Measurements from ENCODE around the gene SPAG6.
"Not testable (repeated sequence)": the region's sequence is repeated elsewhere in the genome, so short reads cannot be mapped to it uniquely, and the experiment has no call there.

SPAG6 gene

GRCh38 chr10:22344781-22345300, 455 bp upstream of the SPAG6 start:
- H3K27ac ChIP-seq (ENCODE audit: low read length): no peak overlapping the region
- peak overlapping the region in 1 of 2 donors; percentile 59 for H3K4me3 ChIP-seq (ENCODE audit: low read depth in 1 of 2, low read length in 2 of 2)
- H3K9me3 ChIP-seq (ENCODE audit: control insufficient read depth in 1 of 2, low read length in 2 of 2): peaks cover 0 to 14% of the 10 kb centered on the region in 2 donors
- peaks cover 58% of the 10 kb centered on the region for H3K27me3 ChIP-seq (ENCODE audit: low read depth, low read length)
- H3K4me1 ChIP-seq (ENCODE audit: control insufficient read depth in 1 of 2, insufficient read depth in 2 of 2, low read length in 2 of 2): peaks cover 3 to 15% of the 10 kb centered on the region in 2 donors
- H3K36me3 ChIP-seq (ENCODE audit: control insufficient read depth in 1 of 2, insufficient read depth in 2 of 2, low read length in 2 of 2): no peaks in the 10 kb centered on the region

DNA sequence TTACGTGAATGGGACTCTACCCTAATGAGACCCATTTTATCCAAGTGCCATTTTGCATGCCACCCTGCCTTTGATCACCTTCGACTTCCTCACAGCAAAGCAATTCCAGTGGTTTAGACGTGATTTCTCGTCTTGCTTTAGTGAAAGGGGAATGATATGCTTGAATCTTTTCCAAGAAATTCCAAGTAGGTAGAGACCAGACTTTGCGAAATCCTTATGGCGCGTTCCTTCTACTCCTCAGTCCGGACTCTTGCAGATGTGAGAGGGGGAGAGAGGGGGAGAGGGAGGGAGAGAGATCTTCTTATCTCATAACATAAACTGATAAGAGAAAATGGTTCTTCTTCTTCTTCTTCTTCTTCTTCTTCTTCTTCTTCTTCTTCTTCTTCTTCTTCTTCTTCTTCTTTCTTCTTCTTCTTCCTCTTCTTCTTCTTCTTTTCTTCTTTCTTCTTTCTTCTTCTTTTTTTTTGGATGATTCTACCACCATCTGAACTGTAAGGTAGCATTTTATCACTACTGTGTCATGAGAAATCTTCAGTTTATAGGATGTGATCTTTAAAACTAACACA, 883 bp downstream of the SPAG6 start:
- Histone ChIP-seq H3K4me3 (ENCODE audit: low read depth in 1 of 2, low read length in 2 of 2) (no peak overlapping the region), H3K9me3 (ENCODE audit: control insufficient read depth in 1 of 2, low read length in 2 of 2) (peaks cover 0 to 14% of the 10 kb centered on the region in 2 donors), H3K27me3 (ENCODE audit: low read depth, low read length) (peaks cover 58% of the 10 kb centered on the region)

GRCh38 chr10:22349755-22350154, 4.5 kb downstream of the SPAG6 start:
- Histone ChIP-seq H3K36me3 (ENCODE audit: control insufficient read depth in 1 of 2, insufficient read depth in 2 of 2, low read length in 2 of 2) (no peaks in the 10 kb centered on the region), H3K9me3 (ENCODE audit: control insufficient read depth in 1 of 2, low read length in 2 of 2) (no peaks in the 10 kb centered on the region), H3K27ac (ENCODE audit: low read length) (no peak overlapping the region), H3K4me1 (ENCODE audit: control insufficient read depth in 1 of 2, insufficient read depth in 2 of 2, low read length in 2 of 2) (peaks cover 0 to 6% of the 10 kb centered on the region in 2 donors), H3K4me3 (ENCODE audit: low read depth in 1 of 2, low read length in 2 of 2) (no peak overlapping the region), H3K27me3 (ENCODE audit: low read depth, low read length) (peaks cover 25% of the 10 kb centered on the region)

More for the DNA sequence above, 883 bp downstream of the SPAG6 start:
- H3K36me3 ChIP-seq (ENCODE audit: control insufficient read depth in 1 of 2, insufficient read depth in 2 of 2, low read length in 2 of 2): no peaks in the 10 kb centered on the region
- H3K27ac ChIP-seq (ENCODE audit: low read length): no peak overlapping the region
- peaks cover 0 to 12% of the 10 kb centered on the region in 2 donors for H3K4me1 ChIP-seq (ENCODE audit: control insufficient read depth in 1 of 2, insufficient read depth in 2 of 2, low read length in 2 of 2)

GRCh38 chr10:22351131-22351703, 5.9 kb downstream of the SPAG6 start:
- no peaks in the 10 kb centered on the region for H3K9me3 ChIP-seq (ENCODE audit: control insufficient read depth in 1 of 2, low read length in 2 of 2)
- H3K4me1 ChIP-seq (ENCODE audit: control insufficient read depth in 1 of 2, insufficient read depth in 2 of 2, low read length in 2 of 2): no peaks in the 10 kb centered on the region
- H3K36me3 ChIP-seq (ENCODE audit: control insufficient read depth in 1 of 2, insufficient read depth in 2 of 2, low read length in 2 of 2): no peaks in the 10 kb centered on the region
- H3K27me3 ChIP-seq (ENCODE audit: low read depth, low read length): peaks cover 10% of the 10 kb centered on the region
- H3K4me3 ChIP-seq (ENCODE audit: low read depth in 1 of 2, low read length in 2 of 2): no peak overlapping the region
- no peak overlapping the region for H3K27ac ChIP-seq (ENCODE audit: low read length)

GRCh38 chr10:22356324-22356873, 11.1 kb downstream of the SPAG6 start:
- Histone ChIP-seq H3K36me3 (ENCODE audit: control insufficient read depth in 1 of 2, insufficient read depth in 2 of 2, low read length in 2 of 2) (no peaks in the 10 kb centered on the region), H3K9me3 (ENCODE audit: control insufficient read depth in 1 of 2, low read length in 2 of 2) (no peaks in the 10 kb centered on the region), H3K4me1 (ENCODE audit: control insufficient read depth in 1 of 2, insufficient read depth in 2 of 2, low read length in 2 of 2) (no peaks in the 10 kb centered on the region), H3K4me3 (ENCODE audit: low read depth in 1 of 2, low read length in 2 of 2) (no peak overlapping the region), H3K27ac (ENCODE audit: low read length) (no peak overlapping the region), H3K27me3 (ENCODE audit: low read depth, low read length) (no peaks in the 10 kb centered on the region)

DNA sequence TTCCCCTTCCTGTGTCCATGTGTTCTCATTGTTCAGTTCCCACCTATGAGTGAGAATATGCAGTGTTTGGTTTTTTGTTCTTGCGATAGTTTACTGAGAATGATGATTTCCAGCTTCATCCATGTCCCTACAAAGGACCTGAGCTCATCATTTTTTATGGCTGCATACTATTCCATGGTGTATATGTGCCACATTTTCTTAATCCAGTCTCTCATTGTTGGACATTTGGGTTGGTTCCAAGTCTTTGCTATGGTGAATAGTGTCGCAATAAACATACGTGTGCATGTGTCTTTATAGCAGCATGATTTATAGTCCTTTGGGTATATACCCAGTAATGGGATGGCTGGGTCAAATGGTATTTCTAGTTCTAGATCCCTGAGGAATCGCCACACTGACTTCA, 12.5 kb downstream of the SPAG6 start:
- H3K9me3 ChIP-seq (ENCODE audit: control insufficient read depth in 1 of 2, low read length in 2 of 2); H3K4me1 ChIP-seq (ENCODE audit: control insufficient read depth in 1 of 2, insufficient read depth in 2 of 2, low read length in 2 of 2); H3K36me3 ChIP-seq (ENCODE audit: control insufficient read depth in 1 of 2, insufficient read depth in 2 of 2, low read length in 2 of 2); H3K27ac ChIP-seq (ENCODE audit: low read length); H3K27me3 ChIP-seq (ENCODE audit: low read depth, low read length); H3K4me3 ChIP-seq (ENCODE audit: low read depth in 1 of 2, low read length in 2 of 2): not testable (repeated sequence)

GRCh38 chr10:22363305-22363704, 18.0 kb downstream of the SPAG6 start:
- Histone ChIP-seq H3K27me3 (ENCODE audit: low read depth, low read length) (no peaks in the 10 kb centered on the region), H3K4me1 (ENCODE audit: control insufficient read depth in 1 of 2, insufficient read depth in 2 of 2, low read length in 2 of 2) (no peaks in the 10 kb centered on the region), H3K36me3 (ENCODE audit: control insufficient read depth in 1 of 2, insufficient read depth in 2 of 2, low read length in 2 of 2) (no peaks in the 10 kb centered on the region), H3K9me3 (ENCODE audit: control insufficient read depth in 1 of 2, low read length in 2 of 2) (no peaks in the 10 kb centered on the region), H3K4me3 (ENCODE audit: low read depth in 1 of 2, low read length in 2 of 2) (no peak overlapping the region), H3K27ac (ENCODE audit: low read length) (no peak overlapping the region)

- Histone ChIP-seq H3K4me3 (ENCODE audit: low read depth in 1 of 2, low read length in 2 of 2) (no peak overlapping the region), H3K27me3 (ENCODE audit: low read depth, low read length) (no peaks in the 10 kb centered on the region), H3K9me3 (ENCODE audit: control insufficient read depth in 1 of 2, low read length in 2 of 2) (no peaks in the 10 kb centered on the region), H3K27ac (ENCODE audit: low read length) (no peak overlapping the region), H3K36me3 (ENCODE audit: control insufficient read depth in 1 of 2, insufficient read depth in 2 of 2, low read length in 2 of 2) (no peaks in the 10 kb centered on the region), H3K4me1 (ENCODE audit: control insufficient read depth in 1 of 2, insufficient read depth in 2 of 2, low read length in 2 of 2) (no peaks in the 10 kb centered on the region)
Measured at GRCh38 chr10:22364407-22365140, 19.3 kb downstream of the SPAG6 start.

DNA sequence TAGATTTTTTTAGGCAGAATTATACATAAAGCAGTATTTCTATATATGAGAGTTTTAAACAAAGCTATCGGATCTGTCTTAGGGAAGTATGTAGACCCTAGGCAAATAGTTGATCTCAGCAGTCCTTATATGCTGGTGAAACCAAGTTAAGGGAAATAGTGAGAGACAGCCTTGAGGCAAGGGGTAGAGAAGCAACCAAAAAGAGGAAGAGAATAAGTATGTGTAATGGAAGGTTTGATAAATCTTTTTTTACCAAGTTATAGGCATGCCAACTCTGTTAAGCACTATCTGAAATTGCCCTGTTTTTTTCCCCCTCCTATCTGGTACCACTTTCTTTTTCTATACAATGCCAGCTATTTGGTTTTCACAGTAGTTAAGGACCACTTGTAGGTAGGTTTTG, 19.9 kb downstream of the SPAG6 start:
- Histone ChIP-seq H3K36me3 (ENCODE audit: control insufficient read depth in 1 of 2, insufficient read depth in 2 of 2, low read length in 2 of 2) (no peaks in the 10 kb centered on the region), H3K27me3 (ENCODE audit: low read depth, low read length) (no peaks in the 10 kb centered on the region), H3K4me3 (ENCODE audit: low read depth in 1 of 2, low read length in 2 of 2) (no peak overlapping the region), H3K4me1 (ENCODE audit: control insufficient read depth in 1 of 2, insufficient read depth in 2 of 2, low read length in 2 of 2) (no peaks in the 10 kb centered on the region), H3K9me3 (ENCODE audit: control insufficient read depth in 1 of 2, low read length in 2 of 2) (no peaks in the 10 kb centered on the region), H3K27ac (ENCODE audit: low read length) (no peak overlapping the region)

DNA sequence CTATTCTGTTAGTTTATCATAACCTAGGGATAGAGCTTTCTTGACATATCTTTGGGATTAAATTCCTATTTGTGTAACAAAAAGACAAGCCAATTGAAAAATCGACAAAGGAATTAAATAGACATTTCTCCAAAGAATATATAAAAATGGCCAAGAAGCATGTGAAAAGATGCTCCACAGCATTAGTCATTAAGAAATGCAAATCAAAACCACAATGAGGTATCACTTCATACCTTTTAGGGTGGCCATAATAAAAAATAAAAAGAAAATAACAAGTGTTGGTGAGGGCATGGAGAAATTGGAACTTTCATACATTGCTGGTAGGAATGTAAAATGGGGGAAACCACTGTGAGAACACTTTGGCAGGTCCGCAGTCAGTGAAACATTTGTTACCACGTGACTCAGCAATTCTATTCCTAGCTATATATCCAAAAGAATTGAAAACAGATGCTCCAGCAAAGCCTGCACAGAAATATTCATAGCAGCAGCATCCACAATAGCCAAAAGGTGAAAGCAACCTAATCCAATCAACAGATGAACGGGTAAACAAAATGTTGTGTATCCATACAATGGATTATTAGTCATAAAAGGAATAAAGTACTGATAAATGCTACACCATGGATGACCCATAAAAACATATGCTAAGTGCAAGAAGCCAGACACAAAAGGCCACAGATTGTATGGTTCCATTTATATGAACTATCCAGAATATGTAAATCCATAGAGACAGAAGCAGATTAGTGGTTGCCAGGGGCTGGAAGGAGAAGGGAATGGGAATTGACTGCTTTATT, 20.5 kb downstream of the SPAG6 start:
- Histone ChIP-seq H3K4me3 (ENCODE audit: low read depth in 1 of 2, low read length in 2 of 2) (no peak overlapping the region), H3K9me3 (ENCODE audit: control insufficient read depth in 1 of 2, low read length in 2 of 2) (no peaks in the 10 kb centered on the region), H3K36me3 (ENCODE audit: control insufficient read depth in 1 of 2, insufficient read depth in 2 of 2, low read length in 2 of 2) (no peaks in the 10 kb centered on the region), H3K4me1 (ENCODE audit: control insufficient read depth in 1 of 2, insufficient read depth in 2 of 2, low read length in 2 of 2) (no peaks in the 10 kb centered on the region), H3K27me3 (ENCODE audit: low read depth, low read length) (no peaks in the 10 kb centered on the region), H3K27ac (ENCODE audit: low read length) (no peak overlapping the region)

DNA sequence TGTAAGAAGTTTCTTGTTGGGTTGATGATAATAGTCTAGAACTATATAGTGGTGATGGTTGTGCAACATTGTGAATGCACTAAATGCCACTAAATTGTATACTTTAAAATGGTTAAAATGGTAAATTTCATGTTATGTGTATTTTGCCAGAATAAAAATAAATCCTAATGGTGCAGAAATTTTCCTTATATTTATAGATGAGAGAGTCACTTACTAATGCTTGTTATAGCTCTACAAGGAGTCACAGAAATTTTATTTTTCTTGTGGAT, 21.1 kb downstream of the SPAG6 start:
- H3K27ac ChIP-seq (ENCODE audit: low read length): no peak overlapping the region
- H3K36me3 ChIP-seq (ENCODE audit: control insufficient read depth in 1 of 2, insufficient read depth in 2 of 2, low read length in 2 of 2): no peaks in the 10 kb centered on the region
- no peak overlapping the region for H3K4me3 ChIP-seq (ENCODE audit: low read depth in 1 of 2, low read length in 2 of 2)
- no peaks in the 10 kb centered on the region for H3K27me3 ChIP-seq (ENCODE audit: low read depth, low read length)
- no peaks in the 10 kb centered on the region for H3K9me3 ChIP-seq (ENCODE audit: control insufficient read depth in 1 of 2, low read length in 2 of 2)
- no peaks in the 10 kb centered on the region for H3K4me1 ChIP-seq (ENCODE audit: control insufficient read depth in 1 of 2, insufficient read depth in 2 of 2, low read length in 2 of 2)

Data from muscle layer of duodenum (tissue), 2 donors.